ENCODE data around the gene AKR1C8. TPM values are rescaled to one million over a fixed set of nuclear protein-coding genes. Genes with fewer than 3 reads are reported as not detected.
"Not testable (repeated sequence)": the region's sequence is repeated elsewhere in the genome, so short reads cannot be mapped to it uniquely, and the experiment has no call there.

The AKR1C8 gene
- total and polyA plus RNA-seq, 2 donors (not counting 1 experiment from before 2014, with no cell fraction given) = not detected

DNA sequence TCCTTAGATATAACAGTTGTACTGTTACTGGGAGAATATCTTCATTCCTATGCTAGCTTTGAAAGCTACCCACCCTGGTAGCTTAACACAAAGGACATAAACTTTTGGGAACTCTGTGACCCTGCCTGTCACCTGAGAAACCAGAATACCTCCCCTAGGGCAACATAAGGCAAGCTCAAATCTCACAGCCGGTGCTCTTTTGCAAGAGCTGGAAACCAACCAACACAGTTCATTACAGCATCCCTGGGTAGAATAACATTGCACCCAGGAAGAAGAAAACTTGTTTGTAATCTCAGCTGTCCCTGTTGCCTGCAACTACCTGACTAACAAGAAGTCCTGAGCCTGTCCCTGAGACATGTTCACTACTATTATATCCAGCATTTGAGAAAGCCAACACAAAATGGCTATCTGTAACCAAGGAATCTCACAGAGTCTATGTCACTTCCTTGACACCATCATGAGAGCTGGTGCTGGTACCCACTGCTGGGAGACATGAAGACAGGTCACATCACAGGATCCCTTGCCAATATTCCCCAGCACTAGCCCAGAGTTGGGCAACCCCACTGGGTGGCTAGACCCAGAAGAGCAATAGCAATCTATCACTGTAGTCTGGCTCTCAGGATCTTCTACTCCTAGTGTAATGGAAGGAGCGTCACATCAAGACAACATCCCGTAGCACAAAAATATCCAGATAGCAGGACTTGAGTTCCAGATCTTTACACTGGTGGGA lies 59.5 kb downstream of the AKR1C8 start:
- Histone ChIP-seq H3K4me2 (replicated peaks; ENCODE audit: low read depth, low read length, poor library complexity, severe bottlenecking) (no peak overlapping the region), H3K36me3 (replicated peaks in 1 of 2; ENCODE audit: control extremely low read depth in 1 of 2, control insufficient read depth in 1 of 2, extremely low read depth in 1 of 2, insufficient read depth in 2 of 2, low read length in 1 of 2) (no peaks in the 10 kb centered on the region), H3K9me3 (ENCODE audit: control extremely low read depth in 1 of 3, control insufficient read depth in 2 of 3, insufficient read depth in 1 of 3, low read length in 2 of 3) (peaks cover 1 to 3% (median 2%) of the 10 kb centered on the region in 3 donors), H4K20me1 (ENCODE audit: control insufficient read depth, insufficient read depth, low read length, poor library complexity, severe bottlenecking) (no peaks in the 10 kb centered on the region), H3K4me3 (ENCODE audit: control extremely low read depth in 1 of 5, extremely low read depth in 1 of 5, insufficient read depth in 1 of 5, low read depth in 2 of 5, low read length in 4 of 5) (no peak overlapping the region), H3K27me3 (replicated peaks in 1 of 4; ENCODE audit: control extremely low read depth in 1 of 4, control insufficient read depth in 3 of 4, insufficient read depth in 4 of 4, low read length in 3 of 4) (no peaks in the 10 kb centered on the region), H3K27ac (ENCODE audit: low read length in 2 of 2) (no peak overlapping the region), H2AFZ (ENCODE audit: insufficient read depth, low read depth, low read length, poor library complexity, severe bottlenecking) (no peak overlapping the region), H3K79me2 (ENCODE audit: control insufficient read depth, insufficient read depth, low read length) (no peaks in the 10 kb centered on the region), H3K9ac (ENCODE audit: low read length) (no peak overlapping the region), H3K4me1 (ENCODE audit: control insufficient read depth in 2 of 2, insufficient read depth in 2 of 2, low read length in 2 of 2) (no peaks in the 10 kb centered on the region)
- DNase-seq = no peak
- ATAC-seq (ENCODE audit: low read depth) = no peak
- TF ChIP-seq, protein P1, sequence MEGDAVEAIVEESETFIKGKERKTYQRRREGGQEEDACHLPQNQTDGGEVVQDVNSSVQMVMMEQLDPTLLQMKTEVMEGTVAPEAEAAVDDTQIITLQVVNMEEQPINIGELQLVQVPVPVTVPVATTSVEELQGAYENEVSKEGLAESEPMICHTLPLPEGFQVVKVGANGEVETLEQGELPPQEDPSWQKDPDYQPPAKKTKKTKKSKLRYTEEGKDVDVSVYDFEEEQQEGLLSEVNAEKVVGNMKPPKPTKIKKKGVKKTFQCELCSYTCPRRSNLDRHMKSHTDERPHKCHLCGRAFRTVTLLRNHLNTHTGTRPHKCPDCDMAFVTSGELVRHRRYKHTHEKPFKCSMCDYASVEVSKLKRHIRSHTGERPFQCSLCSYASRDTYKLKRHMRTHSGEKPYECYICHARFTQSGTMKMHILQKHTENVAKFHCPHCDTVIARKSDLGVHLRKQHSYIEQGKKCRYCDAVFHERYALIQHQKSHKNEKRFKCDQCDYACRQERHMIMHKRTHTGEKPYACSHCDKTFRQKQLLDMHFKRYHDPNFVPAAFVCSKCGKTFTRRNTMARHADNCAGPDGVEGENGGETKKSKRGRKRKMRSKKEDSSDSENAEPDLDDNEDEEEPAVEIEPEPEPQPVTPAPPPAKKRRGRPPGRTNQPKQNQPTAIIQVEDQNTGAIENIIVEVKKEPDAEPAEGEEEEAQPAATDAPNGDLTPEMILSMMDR (IDR thresholded peaks at IDR 0.05) = no peak
- TF ChIP-seq EZH2 (IDR thresholded peaks at IDR 0.05; ENCODE audit: borderline replicate concordance, insufficient read depth, low read depth, low read length, poor library complexity, severe bottlenecking) = no peak
- no peak overlapping the region for H3K27ac Mint-ChIP-seq
- CTCF ChIA-PET = no interaction called here
- H3K4me1 Mint-ChIP-seq = no peaks in the 10 kb centered on the region
- peaks cover 3% of the 10 kb centered on the region for H3K9me3 Mint-ChIP-seq (ENCODE audit: insufficient read depth)
- no peaks in the 10 kb centered on the region for H3K27me3 Mint-ChIP-seq
- intact Hi-C loops (cut with micrococcal nuclease) = no loop called here
- POLR2A ChIA-PET = no interaction called here
- H3K4me3 Mint-ChIP-seq = no peak overlapping the region
- 91% methylated on average over 1 of the region's 3 CpGs for WGBS (ENCODE audit: insufficient coverage)

DNA sequence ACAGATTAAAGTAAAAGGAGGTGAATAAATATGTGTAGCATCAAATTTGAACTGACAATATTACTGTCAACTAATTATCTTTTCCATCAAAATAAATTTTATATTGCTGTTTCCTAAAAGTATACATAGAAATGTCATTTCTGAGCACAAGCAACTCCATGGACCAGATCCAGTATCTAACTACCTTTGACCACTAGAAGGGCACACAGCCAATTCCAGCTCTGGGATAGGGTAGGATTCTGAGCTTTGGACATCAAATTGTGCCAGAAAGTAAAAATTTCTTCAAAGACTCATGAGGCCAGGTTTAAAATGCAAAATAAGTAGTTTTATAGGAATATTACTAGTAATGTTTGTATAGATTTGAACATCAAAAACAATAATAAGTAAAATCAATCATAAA lies 61.1 kb downstream of the AKR1C8 start:
- H3K9ac ChIP-seq (ENCODE audit: low read length) = no peak overlapping the region
- H2AFZ ChIP-seq (ENCODE audit: insufficient read depth, low read depth, low read length, poor library complexity, severe bottlenecking) = no peak overlapping the region
- H3K36me3 ChIP-seq (replicated peaks in 1 of 2; ENCODE audit: control extremely low read depth in 1 of 2, control insufficient read depth in 1 of 2, extremely low read depth in 1 of 2, insufficient read depth in 2 of 2, low read length in 1 of 2) = no peaks in the 10 kb centered on the region
- peaks cover 1 to 3% (median 2%) of the 10 kb centered on the region in 3 donors for H3K9me3 ChIP-seq (ENCODE audit: control extremely low read depth in 1 of 3, control insufficient read depth in 2 of 3, insufficient read depth in 1 of 3, low read length in 2 of 3)
- no peaks in the 10 kb centered on the region for H4K20me1 ChIP-seq (ENCODE audit: control insufficient read depth, insufficient read depth, low read length, poor library complexity, severe bottlenecking)
- CTCF ChIA-PET = no interaction called here
- H3K27me3 ChIP-seq (replicated peaks in 1 of 4; ENCODE audit: control extremely low read depth in 1 of 4, control insufficient read depth in 3 of 4, insufficient read depth in 4 of 4, low read length in 3 of 4) = no peaks in the 10 kb centered on the region
- H3K9me3 Mint-ChIP-seq (ENCODE audit: insufficient read depth) = peaks cover 4% of the 10 kb centered on the region
- H3K27ac Mint-ChIP-seq = no peak overlapping the region
- ATAC-seq (ENCODE audit: low read depth) (no peak), DNase-seq (no peak)
- H3K4me3 ChIP-seq (ENCODE audit: control extremely low read depth in 1 of 5, extremely low read depth in 1 of 5, insufficient read depth in 1 of 5, low read depth in 2 of 5, low read length in 4 of 5) = no peak overlapping the region
- no peak for TF ChIP-seq EZH2 (IDR thresholded peaks at IDR 0.05; ENCODE audit: borderline replicate concordance, insufficient read depth, low read depth, low read length, poor library complexity, severe bottlenecking)
- TF ChIP-seq, protein P1 (IDR thresholded peaks at IDR 0.05) = no peak
- intact Hi-C loops (cut with micrococcal nuclease) = no loop called here
- no peak overlapping the region for H3K27ac ChIP-seq (ENCODE audit: low read length in 2 of 2)
- no peak overlapping the region for H3K4me3 Mint-ChIP-seq
- POLR2A ChIA-PET = no interaction called here
- H3K4me2 ChIP-seq (replicated peaks; ENCODE audit: low read depth, low read length, poor library complexity, severe bottlenecking) = no peak overlapping the region
- no peaks in the 10 kb centered on the region for H3K79me2 ChIP-seq (ENCODE audit: control insufficient read depth, insufficient read depth, low read length)
- no peaks in the 10 kb centered on the region for H3K4me1 Mint-ChIP-seq
- H3K27me3 Mint-ChIP-seq = no peaks in the 10 kb centered on the region
- H3K4me1 ChIP-seq (ENCODE audit: control insufficient read depth in 2 of 2, insufficient read depth in 2 of 2, low read length in 2 of 2) = no peaks in the 10 kb centered on the region

DNA sequence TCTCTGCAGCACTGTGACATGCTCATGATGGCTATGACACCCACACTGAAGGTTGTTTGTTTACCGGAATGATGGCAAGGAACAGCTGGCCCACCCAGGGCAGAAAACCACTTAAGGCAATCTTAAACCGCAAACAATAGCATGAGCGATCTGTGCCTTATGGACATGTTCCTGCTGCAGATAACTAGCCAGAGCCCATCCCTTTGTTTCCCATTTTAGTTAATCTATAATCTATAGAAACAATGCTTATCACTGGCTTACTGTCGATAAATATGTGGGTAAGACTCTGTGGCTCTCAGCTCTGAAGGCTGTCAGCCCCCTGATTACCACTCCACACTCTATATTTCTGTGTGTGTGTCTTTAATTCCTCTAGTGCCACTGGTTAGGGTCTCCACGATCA lies 65.0 kb downstream of the AKR1C8 start:
- 100% methylated on average over 2 of the region's 5 CpGs for WGBS (ENCODE audit: insufficient coverage)
- H3K9me3 ChIP-seq (ENCODE audit: control extremely low read depth in 1 of 3, control insufficient read depth in 2 of 3, insufficient read depth in 1 of 3, low read length in 2 of 3); H3K27ac ChIP-seq (ENCODE audit: low read length in 2 of 2); H3K27ac Mint-ChIP-seq; H3K4me3 Mint-ChIP-seq; DNase-seq; H2AFZ ChIP-seq (ENCODE audit: insufficient read depth, low read depth, low read length, poor library complexity, severe bottlenecking); H4K20me1 ChIP-seq (ENCODE audit: control insufficient read depth, insufficient read depth, low read length, poor library complexity, severe bottlenecking); H3K79me2 ChIP-seq (ENCODE audit: control insufficient read depth, insufficient read depth, low read length); H3K4me1 Mint-ChIP-seq; H3K4me1 ChIP-seq (ENCODE audit: control insufficient read depth in 2 of 2, insufficient read depth in 2 of 2, low read length in 2 of 2); CTCF ChIA-PET; H3K27me3 Mint-ChIP-seq; H3K9me3 Mint-ChIP-seq (ENCODE audit: insufficient read depth); H3K27me3 ChIP-seq (replicated peaks in 1 of 4; ENCODE audit: control extremely low read depth in 1 of 4, control insufficient read depth in 3 of 4, insufficient read depth in 4 of 4, low read length in 3 of 4); intact Hi-C loops (cut with micrococcal nuclease); POLR2A ChIA-PET; H3K36me3 ChIP-seq (replicated peaks in 1 of 2; ENCODE audit: control extremely low read depth in 1 of 2, control insufficient read depth in 1 of 2, extremely low read depth in 1 of 2, insufficient read depth in 2 of 2, low read length in 1 of 2); H3K4me3 ChIP-seq (ENCODE audit: control extremely low read depth in 1 of 5, extremely low read depth in 1 of 5, insufficient read depth in 1 of 5, low read depth in 2 of 5, low read length in 4 of 5); H3K4me2 ChIP-seq (replicated peaks; ENCODE audit: low read depth, low read length, poor library complexity, severe bottlenecking); ATAC-seq (ENCODE audit: low read depth); H3K9ac ChIP-seq (ENCODE audit: low read length): not testable (repeated sequence)

Measured in B cell (primary cell).